ENCODE data around the gene MYL4. TPM values are rescaled to one million over a fixed set of nuclear protein-coding genes. Genes with fewer than 3 reads are reported as not detected.

The MYL4 gene
- total RNA-seq, 1 experiment from 2014 or later, result 0.66 TPM

- TF ChIP-seq CTCF (conservative IDR thresholded peaks at IDR 0.05), result no peak
- Histone ChIP-seq H4K8ac (replicated peaks; ENCODE audit: insufficient read length, low read depth, low read length) (no peak overlapping the region), H2BK5ac (ENCODE audit: insufficient read length, low read length) (no peak overlapping the region), H4K20me1 (ENCODE audit: control insufficient read depth, insufficient read depth, insufficient read length) (no peaks in the 10 kb centered on the region), H2BK20ac (ENCODE audit: low read depth, low read length, poor library complexity, severe bottlenecking) (no peak overlapping the region), H2AFZ (ENCODE audit: low read length) (no peak overlapping the region), H3K23me2 (ENCODE audit: insufficient read length, low read depth, low read length, poor library complexity, severe bottlenecking) (no peaks in the 10 kb centered on the region), H3K4ac (ENCODE audit: low read depth, low read length) (no peak overlapping the region), H3K27ac (ENCODE audit: insufficient read length, low read depth, low read length) (no peak overlapping the region), H3K4me1 (ENCODE audit: insufficient read depth, low read length) (no peaks in the 10 kb centered on the region; the same call in 1 of the 2 replicates), H3K4me2 (ENCODE audit: insufficient read depth, insufficient read length, low read length) (no peak overlapping the region), H3K14ac (ENCODE audit: insufficient read depth, low read length) (no peak overlapping the region), H3T11ph (ENCODE audit: low read length) (no peak overlapping the region), H2BK120ac (ENCODE audit: low read depth, low read length, poor library complexity, severe bottlenecking) (no peak overlapping the region), H2AK5ac (ENCODE audit: insufficient read length, low read length) (no peak overlapping the region), H3K56ac (ENCODE audit: insufficient read length, low read depth, low read length) (no peak overlapping the region), H4K91ac (ENCODE audit: insufficient read length, low read depth, low read length) (no peak overlapping the region), H3K9ac (ENCODE audit: extremely low read depth, insufficient read length, low read length) (no peak overlapping the region), H2BK15ac (ENCODE audit: low read depth, low read length) (no peak overlapping the region), H3K79me2 (ENCODE audit: insufficient read depth, low read length) (no peaks in the 10 kb centered on the region), H3K9me3 (ENCODE audit: control insufficient read depth, low read depth, low read length) (no peaks in the 10 kb centered on the region), H3K23ac (ENCODE audit: insufficient read length, low read depth, low read length) (no peak overlapping the region), H4K5ac (ENCODE audit: insufficient read length, low read depth, low read length) (no peak overlapping the region), H3K79me1 (ENCODE audit: insufficient read depth, low read depth, low read length, poor library complexity, severe bottlenecking) (no peaks in the 10 kb centered on the region), H3K18ac (ENCODE audit: insufficient read length, low read depth, low read length) (no peak overlapping the region), H3K27me3 (ENCODE audit: insufficient read depth, low read length) (no peaks in the 10 kb centered on the region), H2BK12ac (ENCODE audit: insufficient read length, low read depth, low read length) (no peak overlapping the region)
- Mint-ChIP-seq H3K27me3 (ENCODE audit: low read depth) (peaks cover 27% of the 10 kb centered on the region), H3K4me1 (peaks cover 13 to 16% of the 10 kb centered on the region in 2 experiments), H3K4me3 (no peak overlapping the region), H3K9me3 (no peaks in the 10 kb centered on the region; a peak in 1 of 5 replicates), H3K36me3 (ENCODE audit: insufficient read depth in 1 of 3, low read depth in 3 of 3) (no peaks in the 10 kb centered on the region), H3K27ac (no peak overlapping the region; a peak in 1 of 7 replicates)
- WGBS (ENCODE audit: extremely low coverage, insufficient read length, low lambda C conversion rate), result no CpG with 5 or more reads among the region's 3 CpGs
- no peak for DNase-seq
Observed at GRCh38 chr17:47231866-47232265, 22.7 kb downstream of the MYL4 start.
